NT2/D1 (cell line): ENCODE measurements around the gene NTNG2.

ENCODE experiments used
- SUZ12 ChIP-seq: IDR thresholded peaks from 2 replicates; pipeline ENCODE4 v1.6.1; 2011; ENCODE audit not compliant: insufficient read length, insufficient read depth; ENCODE audit errors: extremely low read depth
- YY1 ChIP-seq: IDR thresholded peaks from 2 replicates; pipeline ENCODE4 v1.6.1; 2011; ENCODE audit not compliant: insufficient read length, insufficient read depth
- ZNF274 ChIP-seq: IDR thresholded peaks from 2 replicates; pipeline ENCODE4 v1.6.1; 2011; ENCODE audit warnings: mild to moderate bottlenecking, low read depth, low read length

GRCh38 chr9:132236662-132237311, 74.9 kb downstream of the NTNG2 start:
- TF ChIP-seq ZNF274 (no peak), YY1 (no peak), SUZ12 (no peak)
